Measurements from ENCODE around the gene KRTAP5-9. TPM values are rescaled to one million over a fixed set of nuclear protein-coding genes. Genes with fewer than 3 reads are reported as not detected.

KRTAP5-9 gene
- total RNA-seq, 6 experiments from 2014 or later: 0.17 to 0.38 TPM; not detected in 4

- no peaks in the 10 kb centered on the region for H3K36me3 ChIP-seq
- 60% methylated on average over 2 of the region's 7 CpGs for WGBS (ENCODE audit: insufficient coverage, low coverage, low lambda C conversion rate, missing lambda C conversion rate)
- DNase-seq (no peak), ATAC-seq (no peak)
- no peaks in the 10 kb centered on the region for H3K9me3 ChIP-seq
- H3K4me3 ChIP-seq: no peak overlapping the region
- no peaks in the 10 kb centered on the region for H3K27me3 ChIP-seq
- H3K27ac ChIP-seq: no peak overlapping the region
- no peaks in the 10 kb centered on the region for H3K4me1 ChIP-seq
- TF ChIP-seq CTCF (IDR thresholded peaks at IDR 0.05) (no peak), POLR2A (IDR thresholded peaks at IDR 0.05) (no peak)
- intact Hi-C loops (cut with DNase I): no loop called here
Observed at GRCh38 chr11:71542382-71542781, 5.8 kb upstream of the KRTAP5-9 start.

- TF ChIP-seq POLR2A (IDR thresholded peaks at IDR 0.05): no peak
- TF ChIP-seq CTCF (IDR thresholded peaks at IDR 0.05): no peak
- ATAC-seq (no peak), DNase-seq (no peak)
- Histone ChIP-seq H3K4me1 (no peaks in the 10 kb centered on the region), H3K36me3 (no peaks in the 10 kb centered on the region), H3K27ac (no peak overlapping the region), H3K4me3 (no peak overlapping the region), H3K27me3 (no peaks in the 10 kb centered on the region), H3K9me3 (no peaks in the 10 kb centered on the region)
- intact Hi-C loops (cut with DNase I): no loop called here
- 91% methylated on average over 6 of the region's 15 CpGs for WGBS (ENCODE audit: insufficient coverage, low coverage, low lambda C conversion rate, missing lambda C conversion rate)
Observed at GRCh38 chr11:71542879-71543777, 5.1 kb upstream of the KRTAP5-9 start.

GRCh38 chr11:71543866-71544265 is 4.4 kb upstream of the KRTAP5-9 start:
- intact Hi-C loops (cut with DNase I): no loop called here
- Histone ChIP-seq H3K9me3 (no peaks in the 10 kb centered on the region), H3K36me3 (no peaks in the 10 kb centered on the region), H3K4me1 (no peaks in the 10 kb centered on the region), H3K4me3 (no peak overlapping the region), H3K27ac (no peak overlapping the region), H3K27me3 (no peaks in the 10 kb centered on the region)
- ATAC-seq (no peak), DNase-seq (no peak)
- no peak for TF ChIP-seq CTCF (IDR thresholded peaks at IDR 0.05)
- no peak for TF ChIP-seq POLR2A (IDR thresholded peaks at IDR 0.05)
- 62% methylated on average over 5 of the region's 8 CpGs for WGBS (ENCODE audit: insufficient coverage, low coverage, low lambda C conversion rate, missing lambda C conversion rate)

GRCh38 chr11:71544525-71545214 is 3.5 kb upstream of the KRTAP5-9 start:
- no peak for ATAC-seq
- WGBS (ENCODE audit: insufficient coverage, low coverage, low lambda C conversion rate, missing lambda C conversion rate): 86% methylated on average over 6 of the region's 6 CpGs

More at GRCh38 chr11:71544525-71545214, 3.5 kb upstream of the KRTAP5-9 start:
- H3K4me3 ChIP-seq: no peak overlapping the region
- H3K9me3 ChIP-seq: no peaks in the 10 kb centered on the region
- no peaks in the 10 kb centered on the region for H3K4me1 ChIP-seq
- TF ChIP-seq POLR2A (IDR thresholded peaks at IDR 0.05) (no peak), CTCF (IDR thresholded peaks at IDR 0.05) (no peak)
- H3K36me3 ChIP-seq: no peaks in the 10 kb centered on the region
- intact Hi-C loops (cut with DNase I): no loop called here
- H3K27ac ChIP-seq: no peak overlapping the region
- no peaks in the 10 kb centered on the region for H3K27me3 ChIP-seq
- DNase-seq: no peak

Data from right lobe of liver (tissue), 6 donors.